GM21786 (cell line): ENCODE data around the gene CTSW.

ENCODE experiments used
- ATAC-seq: cut with Tn5 transposase; IDR thresholded peaks from one replicate; pipeline ENCODE4 v1.9.1; 2021; ENCODE audit not compliant: unreplicated experiment

The CTSW gene

GRCh38 chr11:65925397-65925796 lies 45.8 kb downstream of the CTSW start:
- ATAC-seq = no peak

DNA sequence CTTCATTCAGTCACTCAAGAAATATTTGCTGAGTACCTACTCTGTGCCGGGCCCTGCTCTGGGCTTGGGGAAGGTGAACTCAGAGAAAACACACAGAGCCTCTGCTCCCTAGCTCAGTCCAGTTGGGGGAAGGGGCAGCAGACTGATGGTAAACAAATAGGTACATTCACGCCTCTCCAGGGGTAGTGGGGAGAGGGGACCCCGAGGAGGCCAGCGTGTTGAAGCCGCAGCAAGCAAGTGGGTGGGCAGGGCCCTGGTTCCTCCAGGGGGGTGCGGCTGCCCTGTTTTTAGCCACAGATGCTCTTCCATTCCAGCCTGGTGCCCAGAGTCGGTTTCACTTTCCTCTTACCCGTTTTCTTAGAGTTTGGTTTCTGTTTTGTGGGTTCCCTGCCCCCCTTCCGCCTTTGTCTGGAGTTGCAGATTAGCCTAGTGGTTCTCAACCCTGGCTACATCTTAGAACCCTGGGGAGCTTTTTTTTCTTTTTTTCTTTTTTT lies 48.3 kb downstream of the CTSW start:
- peak; percentile 83 for ATAC-seq

DNA sequence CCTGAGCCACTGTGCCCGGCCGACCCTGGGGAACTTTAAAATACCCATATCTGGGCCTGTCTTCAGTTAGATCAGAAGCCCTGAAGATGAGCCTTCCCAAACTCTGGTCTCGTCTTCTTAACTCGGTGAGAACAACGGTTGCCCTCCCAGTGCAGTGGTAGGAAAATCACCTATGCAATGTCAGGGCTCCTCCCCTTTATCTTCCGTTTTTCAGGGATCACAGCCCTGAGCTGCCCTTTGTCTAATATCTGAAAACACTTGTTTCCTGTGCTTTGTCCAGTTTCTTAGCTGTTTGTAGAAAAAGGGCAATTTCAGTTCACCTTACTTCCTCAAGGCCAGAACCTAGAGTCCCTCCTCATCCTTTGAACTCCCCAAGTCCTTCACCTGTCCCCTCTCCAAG lies 49.0 kb downstream of the CTSW start:
- no peak for ATAC-seq

- no peak for ATAC-seq
These were observed 52.3 kb downstream of the CTSW start for GRCh38 chr11:65931773-65932557.

DNA sequence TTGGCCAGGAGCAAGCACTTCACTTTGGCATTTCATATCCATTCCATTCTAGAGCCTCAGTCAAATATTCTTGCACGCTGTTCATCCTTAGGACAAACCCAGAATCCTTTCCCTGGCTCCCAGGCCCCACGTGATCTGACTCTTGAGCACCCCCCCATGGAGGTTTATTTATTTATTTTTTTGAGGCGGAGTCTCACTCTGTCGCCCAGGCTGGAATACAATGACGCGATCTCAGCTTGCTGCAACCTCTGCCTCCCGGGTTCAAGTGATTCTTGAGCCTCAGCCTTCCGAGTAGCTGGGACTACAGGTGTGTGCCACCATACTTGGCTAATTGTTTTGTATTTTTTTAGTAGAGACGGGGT lies 52.9 kb downstream of the CTSW start:
- ATAC-seq = no peak
